HL-60 (cell line): Measurements from ENCODE around the gene KLC3.

Experiments used
- DNase-seq, 2 experiments: peaks; one replicate each; pipeline ENCODE4 v3.0.0-alpha.2; 2010 to 2020; ENCODE audit warnings: low read depth in 1 of 2, low spot score in 1 of 2
- H3K27ac ChIP-seq: fragments of 250-450 bp; sonication (Bioruptor Pico); replicated peaks from 2 replicates; pipeline ENCODE4 v1.5.1; 2020; ENCODE audit warnings: mild to moderate bottlenecking, moderate library complexity
- H3K27me3 ChIP-seq: fragments of 250-450 bp; sonication (Bioruptor Pico); 2 replicates; pipeline ENCODE4 v1.5.1; 2021; ENCODE audit warnings: mild to moderate bottlenecking, moderate library complexity; ENCODE audit not compliant: insufficient read depth, poor library complexity, severe bottlenecking
- H3K4me3 ChIP-seq: replicated peaks from 2 replicates; pipeline ENCODE4 v1.5.1; 2011; ENCODE audit warnings: mild to moderate bottlenecking, control low read depth, low read length; ENCODE audit not compliant: insufficient read depth
- GABPA ChIP-seq: IDR thresholded peaks from 2 replicates; pipeline ENCODE4 v1.6.1; 2012; ENCODE audit warnings: low read depth
- POLR2AphosphoS5 ChIP-seq: IDR thresholded peaks from 2 replicates; pipeline ENCODE4 v1.6.1; 2012; ENCODE audit warnings: low read depth
- SPI1 ChIP-seq: IDR thresholded peaks from 2 replicates; pipeline ENCODE4 v1.6.1; 2012; ENCODE audit warnings: low read depth, mild to moderate bottlenecking, borderline replicate concordance
- TF ChIP-seq, protein P1 (sequence below): IDR thresholded peaks from 2 replicates; pipeline ENCODE4 v1.6.1; 2012; ENCODE audit warnings: low read depth; ENCODE audit not compliant: insufficient replicate concordance
- TF ChIP-seq, protein P2 (sequence below): IDR thresholded peaks from one replicate; pipeline ENCODE4 v1.5.1; 2011; ENCODE audit warnings: low read length, control low read depth, inconsistent platforms; ENCODE audit not compliant: insufficient read depth

KLC3 gene

DNA sequence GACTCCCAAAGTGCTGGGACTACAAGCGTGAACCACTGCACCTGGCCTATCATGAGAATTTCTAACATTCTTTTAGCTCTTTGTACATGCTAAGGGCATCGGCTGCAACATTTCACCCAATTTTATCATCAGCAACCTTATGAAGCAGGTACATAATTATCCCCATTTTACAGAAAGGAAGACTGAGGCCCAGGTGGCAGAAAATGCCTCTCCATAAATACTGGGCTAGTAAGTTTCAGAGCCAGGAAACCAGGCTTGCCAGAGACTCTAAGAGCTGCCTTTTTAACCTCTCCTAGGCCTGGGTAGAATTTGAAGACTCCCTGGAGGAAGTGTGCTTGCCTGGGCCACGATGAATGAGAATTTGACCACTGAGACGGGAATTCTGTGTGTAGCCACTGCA, 27.6 kb downstream of the KLC3 start:
- Histone ChIP-seq H3K27me3 (no peaks in the 10 kb centered on the region), H3K27ac (no peak overlapping the region), H3K4me3 (no peak overlapping the region)
- TF ChIP-seq POLR2AphosphoS5: no peak
- DNase-seq: no peak

DNA sequence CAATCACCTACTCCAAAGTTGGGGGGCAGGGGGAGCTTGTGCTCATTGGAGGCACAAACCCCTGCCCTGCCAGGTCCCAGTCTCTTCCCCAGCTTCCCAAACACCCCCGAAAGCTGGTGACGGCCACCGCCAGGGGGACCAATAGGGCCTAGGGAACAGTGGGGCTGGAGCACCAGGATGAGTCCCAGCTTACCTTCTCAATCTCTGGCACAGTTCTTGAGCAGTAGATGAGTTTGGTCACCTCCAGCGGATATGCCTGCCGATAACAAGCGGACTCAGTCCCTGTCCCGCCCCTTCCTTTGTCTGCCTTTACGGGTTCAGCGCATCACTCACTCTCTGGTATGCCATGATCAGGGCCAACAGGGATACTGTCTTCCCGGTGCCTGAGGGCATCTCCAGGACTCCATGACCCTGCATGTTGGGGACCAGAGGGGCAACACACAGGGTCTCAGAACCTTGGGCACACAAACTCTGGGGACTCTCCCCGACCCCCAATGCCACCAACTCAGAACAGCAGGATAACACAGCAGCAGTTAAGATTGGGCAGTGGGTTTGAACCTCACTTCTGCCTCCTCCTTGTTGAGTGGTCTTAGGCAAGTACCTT, 28.3 kb downstream of the KLC3 start:
- Histone ChIP-seq H3K27me3 (no peaks in the 10 kb centered on the region), H3K27ac (no peak overlapping the region), H3K4me3 (no peak overlapping the region)
- TF ChIP-seq, protein P1, sequence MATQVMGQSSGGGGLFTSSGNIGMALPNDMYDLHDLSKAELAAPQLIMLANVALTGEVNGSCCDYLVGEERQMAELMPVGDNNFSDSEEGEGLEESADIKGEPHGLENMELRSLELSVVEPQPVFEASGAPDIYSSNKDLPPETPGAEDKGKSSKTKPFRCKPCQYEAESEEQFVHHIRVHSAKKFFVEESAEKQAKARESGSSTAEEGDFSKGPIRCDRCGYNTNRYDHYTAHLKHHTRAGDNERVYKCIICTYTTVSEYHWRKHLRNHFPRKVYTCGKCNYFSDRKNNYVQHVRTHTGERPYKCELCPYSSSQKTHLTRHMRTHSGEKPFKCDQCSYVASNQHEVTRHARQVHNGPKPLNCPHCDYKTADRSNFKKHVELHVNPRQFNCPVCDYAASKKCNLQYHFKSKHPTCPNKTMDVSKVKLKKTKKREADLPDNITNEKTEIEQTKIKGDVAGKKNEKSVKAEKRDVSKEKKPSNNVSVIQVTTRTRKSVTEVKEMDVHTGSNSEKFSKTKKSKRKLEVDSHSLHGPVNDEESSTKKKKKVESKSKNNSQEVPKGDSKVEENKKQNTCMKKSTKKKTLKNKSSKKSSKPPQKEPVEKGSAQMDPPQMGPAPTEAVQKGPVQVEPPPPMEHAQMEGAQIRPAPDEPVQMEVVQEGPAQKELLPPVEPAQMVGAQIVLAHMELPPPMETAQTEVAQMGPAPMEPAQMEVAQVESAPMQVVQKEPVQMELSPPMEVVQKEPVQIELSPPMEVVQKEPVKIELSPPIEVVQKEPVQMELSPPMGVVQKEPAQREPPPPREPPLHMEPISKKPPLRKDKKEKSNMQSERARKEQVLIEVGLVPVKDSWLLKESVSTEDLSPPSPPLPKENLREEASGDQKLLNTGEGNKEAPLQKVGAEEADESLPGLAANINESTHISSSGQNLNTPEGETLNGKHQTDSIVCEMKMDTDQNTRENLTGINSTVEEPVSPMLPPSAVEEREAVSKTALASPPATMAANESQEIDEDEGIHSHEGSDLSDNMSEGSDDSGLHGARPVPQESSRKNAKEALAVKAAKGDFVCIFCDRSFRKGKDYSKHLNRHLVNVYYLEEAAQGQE: no peak
- no peak for TF ChIP-seq GABPA
- no peak for TF ChIP-seq POLR2AphosphoS5
- TF ChIP-seq SPI1: no peak
- TF ChIP-seq, protein P2, sequence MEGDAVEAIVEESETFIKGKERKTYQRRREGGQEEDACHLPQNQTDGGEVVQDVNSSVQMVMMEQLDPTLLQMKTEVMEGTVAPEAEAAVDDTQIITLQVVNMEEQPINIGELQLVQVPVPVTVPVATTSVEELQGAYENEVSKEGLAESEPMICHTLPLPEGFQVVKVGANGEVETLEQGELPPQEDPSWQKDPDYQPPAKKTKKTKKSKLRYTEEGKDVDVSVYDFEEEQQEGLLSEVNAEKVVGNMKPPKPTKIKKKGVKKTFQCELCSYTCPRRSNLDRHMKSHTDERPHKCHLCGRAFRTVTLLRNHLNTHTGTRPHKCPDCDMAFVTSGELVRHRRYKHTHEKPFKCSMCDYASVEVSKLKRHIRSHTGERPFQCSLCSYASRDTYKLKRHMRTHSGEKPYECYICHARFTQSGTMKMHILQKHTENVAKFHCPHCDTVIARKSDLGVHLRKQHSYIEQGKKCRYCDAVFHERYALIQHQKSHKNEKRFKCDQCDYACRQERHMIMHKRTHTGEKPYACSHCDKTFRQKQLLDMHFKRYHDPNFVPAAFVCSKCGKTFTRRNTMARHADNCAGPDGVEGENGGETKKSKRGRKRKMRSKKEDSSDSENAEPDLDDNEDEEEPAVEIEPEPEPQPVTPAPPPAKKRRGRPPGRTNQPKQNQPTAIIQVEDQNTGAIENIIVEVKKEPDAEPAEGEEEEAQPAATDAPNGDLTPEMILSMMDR: no peak
- DNase-seq: no peak

DNA sequence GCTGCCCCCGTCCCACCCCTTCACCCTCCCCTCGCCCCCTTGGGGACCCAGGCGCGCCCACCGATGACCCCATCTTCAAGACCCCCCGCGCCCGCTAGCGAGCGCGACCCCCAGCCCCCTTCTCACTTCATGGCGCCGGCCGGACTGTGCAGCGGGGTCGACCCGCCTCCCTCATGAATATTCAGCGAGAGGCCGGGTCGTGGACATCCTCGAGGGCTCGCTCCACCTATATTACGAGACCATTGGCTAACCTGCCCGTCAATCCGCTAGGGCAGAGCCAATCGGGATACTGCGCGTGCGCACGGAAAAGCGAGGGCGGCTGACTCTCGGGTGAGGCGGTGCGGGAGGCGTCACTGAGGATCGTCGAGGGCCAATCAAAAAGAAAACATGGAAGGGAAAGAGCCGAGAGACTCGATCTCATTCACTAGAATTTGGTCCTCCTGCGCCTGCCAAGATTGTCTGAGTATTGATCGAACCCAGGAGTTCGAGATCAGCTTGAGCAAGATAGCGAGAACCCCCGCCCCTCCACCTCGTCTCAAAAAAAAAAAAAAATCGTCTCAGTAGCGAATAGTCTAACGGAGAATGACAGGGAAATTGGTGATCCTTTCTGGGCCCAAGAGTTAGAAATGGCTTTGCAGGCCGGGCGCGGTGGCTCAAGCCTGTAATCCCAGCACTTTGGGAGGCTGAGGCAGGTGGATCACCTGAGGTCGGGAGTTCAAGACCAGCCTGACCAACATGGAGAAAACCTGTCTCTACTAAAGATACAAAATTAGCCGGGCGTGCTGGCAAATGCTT, 30.1 kb downstream of the KLC3 start, which contains the start of gene ERCC2:
TSS of gene ERCC2 (minus strand) at position 164 of the 795 bp plus-strand sequence. CDS start at position 131, 33 bp downstream.
- TF ChIP-seq SPI1 (no peak), GABPA (no peak), POLR2AphosphoS5 (peak; percentile 42; the same call in 1 of the 2 replicates)
- TF ChIP-seq, protein P1: no peak
- TF ChIP-seq, protein P2: no peak
- no peaks in the 10 kb centered on the region for H3K27me3 ChIP-seq
- H3K4me3 ChIP-seq: peak within 1 kb of the TSS; percentile 94
- DNase-seq: peak; percentile 95 to 99
- peak within 1 kb of the TSS; percentile 71 for H3K27ac ChIP-seq

DNA sequence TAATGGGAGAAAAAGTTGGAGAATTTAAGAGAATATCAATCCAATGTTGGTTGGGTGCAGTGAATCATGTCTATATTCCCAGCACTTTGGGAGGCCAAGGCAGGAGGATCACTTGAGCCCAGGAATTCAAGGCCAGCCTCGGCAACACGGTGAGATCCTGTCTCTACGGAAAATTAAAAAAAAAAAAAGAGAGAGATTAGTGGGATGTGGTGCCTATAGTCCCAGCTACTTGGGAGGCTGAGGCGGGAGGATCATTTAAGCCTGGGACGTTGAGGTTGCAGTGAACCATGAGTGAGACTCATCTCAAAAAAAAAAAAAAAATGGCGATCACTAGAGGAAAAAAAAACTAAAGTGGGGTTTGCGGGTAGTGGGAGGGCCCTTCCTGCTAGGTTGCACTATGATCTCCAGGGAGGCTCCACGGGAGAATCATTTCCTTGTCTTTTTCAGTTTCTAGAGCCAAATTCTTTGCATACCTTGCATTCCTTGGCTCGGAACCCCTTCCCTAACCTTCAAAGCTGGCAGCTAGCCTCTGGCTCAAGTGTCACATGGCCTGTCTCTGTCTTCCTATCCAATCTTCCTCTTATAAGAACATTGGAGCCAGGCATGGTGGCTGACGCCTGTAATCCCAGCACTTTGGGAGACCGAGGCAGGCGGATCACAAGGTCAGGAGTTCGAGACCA, 35.6 kb downstream of the KLC3 start:
- H3K27ac ChIP-seq: no peak overlapping the region
- DNase-seq: no peak
- H3K4me3 ChIP-seq: no peak overlapping the region
- TF ChIP-seq, protein P1: no peak
- TF ChIP-seq, protein P2: no peak
- no peak for TF ChIP-seq POLR2AphosphoS5
- no peak for TF ChIP-seq SPI1
- TF ChIP-seq GABPA: no peak
- no peaks in the 10 kb centered on the region for H3K27me3 ChIP-seq
